ENCODE results near the gene ADAMTS3. TPM values are rescaled to one million over a fixed set of nuclear protein-coding genes. Genes with fewer than 3 reads are reported as not detected.

The ADAMTS3 gene
- 1 to 10 TPM in 1 of 4 donors, under 1 TPM in 3; 0.37 to 3.6 (median 0.75) TPM for total RNA-seq

- intact Hi-C loops (cut with DNase I; ENCODE audit: low total_unique reads), result no loop called here
Measured at GRCh38 chr4:72568959-72569718, at the start of gene ADAMTS3. Gene ADAMTS3, minus strand, starts transcription at chr4:72569221. Its CDS starts 459 bp downstream, at chr4:72568762.

DNA sequence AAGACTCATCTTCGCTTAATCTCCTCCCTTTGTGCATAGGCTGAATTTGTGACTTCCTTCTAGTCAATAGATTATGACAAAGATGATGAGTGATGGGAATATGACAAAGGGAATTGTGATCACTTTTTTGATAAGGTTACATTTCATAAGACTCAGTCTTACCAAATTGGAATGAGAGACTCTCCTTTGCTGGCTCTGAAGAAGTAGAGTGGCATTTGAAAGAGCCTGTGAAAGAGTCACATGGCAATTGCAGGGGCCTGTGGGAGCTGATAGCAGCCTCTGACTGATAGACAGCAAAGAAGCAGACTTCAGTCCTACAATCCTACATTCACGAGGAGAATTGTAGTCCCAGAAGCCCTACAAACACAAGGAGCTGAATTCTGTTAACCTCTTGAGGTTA is 44.9 kb upstream of the ADAMTS3 start:
- 62 to 76% methylated on average over 2 of the region's 2 CpGs for WGBS, 2 donors
- TF ChIP-seq POLR2A (IDR thresholded peaks at IDR 0.05), result no peak
- TF ChIP-seq, protein P1, sequence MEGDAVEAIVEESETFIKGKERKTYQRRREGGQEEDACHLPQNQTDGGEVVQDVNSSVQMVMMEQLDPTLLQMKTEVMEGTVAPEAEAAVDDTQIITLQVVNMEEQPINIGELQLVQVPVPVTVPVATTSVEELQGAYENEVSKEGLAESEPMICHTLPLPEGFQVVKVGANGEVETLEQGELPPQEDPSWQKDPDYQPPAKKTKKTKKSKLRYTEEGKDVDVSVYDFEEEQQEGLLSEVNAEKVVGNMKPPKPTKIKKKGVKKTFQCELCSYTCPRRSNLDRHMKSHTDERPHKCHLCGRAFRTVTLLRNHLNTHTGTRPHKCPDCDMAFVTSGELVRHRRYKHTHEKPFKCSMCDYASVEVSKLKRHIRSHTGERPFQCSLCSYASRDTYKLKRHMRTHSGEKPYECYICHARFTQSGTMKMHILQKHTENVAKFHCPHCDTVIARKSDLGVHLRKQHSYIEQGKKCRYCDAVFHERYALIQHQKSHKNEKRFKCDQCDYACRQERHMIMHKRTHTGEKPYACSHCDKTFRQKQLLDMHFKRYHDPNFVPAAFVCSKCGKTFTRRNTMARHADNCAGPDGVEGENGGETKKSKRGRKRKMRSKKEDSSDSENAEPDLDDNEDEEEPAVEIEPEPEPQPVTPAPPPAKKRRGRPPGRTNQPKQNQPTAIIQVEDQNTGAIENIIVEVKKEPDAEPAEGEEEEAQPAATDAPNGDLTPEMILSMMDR (IDR thresholded peaks at IDR 0.05), result no peak
- no peak for DNase-seq (ENCODE audit: low spot score in 2 of 2)
- intact Hi-C loops (cut with DNase I; ENCODE audit: low total_unique reads), result no loop called here
- no peak overlapping the region for H3K4me3 ChIP-seq (ENCODE audit: low read depth, poor library complexity, severe bottlenecking)

More at GRCh38 chr4:72568959-72569718, at the start of gene ADAMTS3:
- 0 to 2% methylated on average over 48 to 49 of the region's 59 CpGs for WGBS, 2 donors
- TF ChIP-seq, protein P1 (IDR thresholded peaks at IDR 0.05), result no peak
- no peak for TF ChIP-seq POLR2A (IDR thresholded peaks at IDR 0.05)
- peak within 1 kb of the TSS; percentile 61 for H3K4me3 ChIP-seq (ENCODE audit: low read depth, poor library complexity, severe bottlenecking)
- DNase-seq (ENCODE audit: low spot score in 2 of 2), result peak; percentile 27 to 88

- no peak for TF ChIP-seq POLR2A (IDR thresholded peaks at IDR 0.05)
- TF ChIP-seq, protein P1 (IDR thresholded peaks at IDR 0.05), result no peak
- DNase-seq (ENCODE audit: low spot score in 2 of 2), result no peak
- intact Hi-C loops (cut with DNase I; ENCODE audit: low total_unique reads), result no loop called here
- H3K4me3 ChIP-seq (ENCODE audit: low read depth, poor library complexity, severe bottlenecking), result no peak overlapping the region
- WGBS, 2 donors, result 79 to 83% methylated on average over 2 of the region's 2 CpGs
Measured at GRCh38 chr4:72606751-72607150, 37.7 kb upstream of the ADAMTS3 start.

GRCh38 chr4:72604324-72604723 is 35.3 kb upstream of the ADAMTS3 start:
- H3K4me3 ChIP-seq (ENCODE audit: low read depth, poor library complexity, severe bottlenecking), result no peak overlapping the region
- TF ChIP-seq, protein P1 (IDR thresholded peaks at IDR 0.05), result no peak
- no peak for TF ChIP-seq POLR2A (IDR thresholded peaks at IDR 0.05)
- WGBS, 2 donors, result 37 to 50% methylated on average over 2 of the region's 2 CpGs
- intact Hi-C loops (cut with DNase I; ENCODE audit: low total_unique reads), result no loop called here
- no peak for DNase-seq (ENCODE audit: low spot score in 2 of 2)

DNA sequence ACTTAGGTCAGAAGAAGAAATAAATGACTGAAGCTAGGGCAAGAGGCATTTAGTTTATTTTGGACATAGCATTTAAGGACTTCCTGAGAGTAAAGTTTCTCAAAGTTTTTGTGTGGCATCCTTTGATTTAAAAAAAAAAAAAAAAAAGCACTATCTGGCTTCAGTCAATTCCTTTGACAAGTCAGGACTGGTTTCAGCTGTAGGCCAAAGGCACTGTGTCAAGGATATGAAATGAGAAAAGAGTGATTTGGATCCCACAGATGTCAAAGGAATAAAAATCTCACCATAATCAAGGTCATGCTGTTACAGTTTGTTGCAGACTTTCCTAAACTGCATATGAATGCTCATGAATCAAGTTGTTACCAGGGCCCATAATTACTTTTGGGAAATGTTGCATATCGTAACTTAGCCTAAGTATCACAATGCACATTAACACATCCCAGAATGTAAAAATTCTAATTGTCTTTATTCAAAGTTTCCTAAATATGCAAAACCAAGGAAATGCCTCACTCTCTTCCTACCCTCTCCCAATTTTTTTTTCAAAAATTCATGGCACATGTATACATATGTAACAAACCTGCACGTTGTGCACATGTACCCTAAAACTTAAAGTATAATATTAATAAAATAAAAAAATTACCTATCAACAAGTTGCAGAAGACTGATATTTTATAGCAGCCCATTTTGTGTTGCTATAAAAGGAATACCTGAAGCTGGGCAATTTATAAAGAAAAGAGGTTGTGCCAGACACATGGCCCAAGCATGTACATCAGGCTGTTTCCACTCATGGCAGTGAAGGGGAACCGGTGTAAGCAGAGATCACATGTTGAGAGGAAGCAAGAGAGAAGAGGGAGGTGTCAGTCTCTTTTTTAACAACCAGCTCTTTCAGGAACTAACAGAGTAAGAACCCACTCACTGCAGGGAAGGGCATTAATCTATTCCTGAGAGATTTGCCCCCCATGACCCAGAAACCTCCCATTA is 33.7 kb upstream of the ADAMTS3 start:
- intact Hi-C loops (cut with DNase I; ENCODE audit: low total_unique reads), result no loop called here
- no peak for TF ChIP-seq POLR2A (IDR thresholded peaks at IDR 0.05)
- TF ChIP-seq, protein P1 (IDR thresholded peaks at IDR 0.05), result no peak
- no peak for DNase-seq (ENCODE audit: low spot score in 2 of 2)
- no peak overlapping the region for H3K4me3 ChIP-seq (ENCODE audit: low read depth, poor library complexity, severe bottlenecking)
- 39 to 58% methylated on average over 3 of the region's 3 CpGs for WGBS, 2 donors
